H1 (cell line): ENCODE data around the gene CTBP2. TPM values are rescaled to one million over a fixed set of nuclear protein-coding genes. Genes with fewer than 3 reads are reported as not detected.

Experiments used
- ATF2 ChIP-seq: IDR thresholded peaks from 2 replicates; pipeline ENCODE4 v1.6.1; 2012; ENCODE audit warnings: low read length, inconsistent platforms
- BRCA1 ChIP-seq: IDR thresholded peaks from 2 replicates; pipeline ENCODE4 v1.6.1; 2012; ENCODE audit warnings: low read depth, low read length, improper control_type of control experiment
- CHD7 ChIP-seq: fragments of 300-600 bp; sonication (generic); IDR thresholded peaks from 2 replicates; pipeline ENCODE4 v1.7.1; 2012; ENCODE audit warnings: low read length, moderate library complexity, mild to moderate bottlenecking, inconsistent platforms; ENCODE audit not compliant: insufficient replicate concordance
- CTBP2 ChIP-seq: IDR thresholded peaks from 2 replicates; pipeline ENCODE4 v1.7.0; 2011; ENCODE audit warnings: borderline replicate concordance, mild to moderate bottlenecking, moderate library complexity, mixed read lengths, low read length; ENCODE audit not compliant: insufficient read depth, insufficient read length
- EZH2 ChIP-seq: fragments of 200-600 bp; sonication (generic); IDR thresholded peaks from 2 replicates; pipeline ENCODE4 v1.7.1; 2012; ENCODE audit warnings: low read depth, mild to moderate bottlenecking, moderate library complexity, low read length, inconsistent platforms; ENCODE audit not compliant: severe bottlenecking
- GABPA ChIP-seq: IDR thresholded peaks from 2 replicates; pipeline ENCODE4 v1.6.1; 2011; ENCODE audit warnings: mild to moderate bottlenecking, low read length, moderate library complexity, borderline replicate concordance; ENCODE audit not compliant: insufficient read depth
- NRF1 ChIP-seq: IDR thresholded peaks from 2 replicates; pipeline ENCODE4 v1.6.1; 2011; ENCODE audit warnings: mild to moderate bottlenecking, low read depth, low read length, improper control_type of control experiment
- SIN3A ChIP-seq, 2 experiments: IDR thresholded peaks in 1 of 2; conservative IDR thresholded peaks in 1 of 2; 2 replicates each; pipeline ENCODE4 v1.6.1; 2011 to 2012; ENCODE audit warnings: low read length in 2 of 2, improper control_type of control experiment in 1 of 2, low read depth in 1 of 2, mild to moderate bottlenecking in 1 of 2
- polyA plus RNA-seq, 7 experiments: library from polyadenylated mRNA; depleted of rRNA in 3 of 7; stranded (reverse) in 5 of 7; unstranded in 2 of 7; fragments of >200 nt in 5 of 7; fragments of 200-250 nt in 2 of 7; gene quantifications; 1 replicate in 5 of 7; 2 replicates in 1 of 7; 4 replicates in 1 of 7; pipeline versions ENCODE4 v1.2.1 to v1.2.3, GENCODE V29; 2011 to 2013; ENCODE audit warnings: missing spikeins in 2 of 7, mixed read lengths in 2 of 7
- total RNA-seq: library from RNA; stranded (reverse); fragmentation: NEBNext Ultra II Directional; extraction: Animal tissue kit (Norgen Biotek cat#: 25700); gene quantifications from 2 replicates; pipeline ENCODE4 v1.2.1, GENCODE V29; 2021

The CTBP2 gene
- total and polyA plus RNA-seq, 2 of the 8 experiments (the other 6 are each of a cell fraction or from before 2014, with no cell fraction given), result 208 to 221 TPM

DNA sequence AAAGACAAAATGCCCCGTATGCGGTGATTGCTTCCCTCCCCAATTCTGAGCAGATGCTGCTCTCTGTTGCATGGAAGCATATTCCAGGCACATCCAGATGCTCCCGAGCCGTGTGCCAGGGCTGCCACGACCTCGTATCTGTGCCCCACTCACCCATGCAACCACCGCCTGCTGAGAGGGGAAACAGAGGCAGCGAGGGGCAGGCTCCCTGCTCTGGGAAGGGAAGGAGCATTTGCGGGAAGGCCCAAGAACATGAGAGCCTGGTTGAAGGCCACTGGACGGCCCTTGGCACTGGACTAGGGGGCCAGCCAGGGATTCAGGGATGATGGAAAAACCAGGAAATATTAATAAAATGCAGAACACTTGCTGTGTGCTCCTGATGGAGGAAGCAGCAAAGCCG is 89.4 kb downstream of the CTBP2 start (continued):
- TF ChIP-seq CHD7, result no peak
- no peak for TF ChIP-seq EZH2
- no peak for TF ChIP-seq GABPA
- TF ChIP-seq ATF2, result no peak
- no peak for TF ChIP-seq BRCA1
- no peak for TF ChIP-seq NRF1
- no peak for TF ChIP-seq SIN3A (conservative IDR thresholded peaks at IDR 0.05 in 1 of 2, IDR thresholded peaks at IDR 0.05 in 1 of 2; ENCODE audit: low read depth in 1 of 2, low read length in 2 of 2)
- no peak for TF ChIP-seq CTBP2
